GM19372 (cell line): ENCODE measurements around the gene SCGB1C1.
A peak's percentile ranks its signal among the peaks of the same experiment; 100 is the strongest.
"Not testable (repeated sequence)": the region's sequence is repeated elsewhere in the genome, so short reads cannot be mapped to it uniquely, and the experiment has no call there.

Experiments
- ATAC-seq: cut with Tn5 transposase; IDR thresholded peaks from one replicate; pipeline ENCODE4 v1.9.1; 2021; ENCODE audit warnings: mild to moderate bottlenecking, low read depth, moderate library complexity; ENCODE audit not compliant: unreplicated experiment

SCGB1C1 gene

GRCh38 chr11:216081-216974 lies 23.4 kb downstream of the SCGB1C1 start:
- no peak for ATAC-seq

GRCh38 chr11:217704-218103 lies 24.8 kb downstream of the SCGB1C1 start:
- no peak for ATAC-seq

GRCh38 chr11:218815-219593 lies 26.1 kb downstream of the SCGB1C1 start:
- no peak for ATAC-seq

GRCh38 chr11:220641-221215 lies 27.9 kb downstream of the SCGB1C1 start:
- ATAC-seq = not testable (repeated sequence)

GRCh38 chr11:221539-221938 lies 28.7 kb downstream of the SCGB1C1 start:
- ATAC-seq = no peak

- no peak for ATAC-seq
These were observed 29.3 kb downstream of the SCGB1C1 start for GRCh38 chr11:221998-222789.

GRCh38 chr11:223026-223789 lies 30.3 kb downstream of the SCGB1C1 start:
- ATAC-seq = no peak

- ATAC-seq = no peak
These were observed 31.0 kb downstream of the SCGB1C1 start for GRCh38 chr11:223884-224283.

GRCh38 chr11:224424-224823 lies 31.5 kb downstream of the SCGB1C1 start:
- no peak for ATAC-seq

- ATAC-seq = no peak
These were observed 33.0 kb downstream of the SCGB1C1 start for GRCh38 chr11:225734-226453.

- no peak for ATAC-seq
These were observed 35.0 kb downstream of the SCGB1C1 start for GRCh38 chr11:227824-228379.

GRCh38 chr11:230431-230830 lies 37.6 kb downstream of the SCGB1C1 start:
- ATAC-seq = no peak

GRCh38 chr11:232783-233565 lies 40.1 kb downstream of the SCGB1C1 start:
- no peak for ATAC-seq

- ATAC-seq = no peak
These were observed 42.3 kb downstream of the SCGB1C1 start for GRCh38 chr11:235180-235579.

GRCh38 chr11:235609-235996 lies 42.7 kb downstream of the SCGB1C1 start:
- peak; percentile 14 for ATAC-seq

GRCh38 chr11:235997-236773 lies 43.3 kb downstream of the SCGB1C1 start, which contains the start of gene SIRT3:
SIRT3 (minus strand) TSS chr11:236342; CDS start chr11:236328, 14 bp downstream.
- ATAC-seq = peak; percentile 67
